Endothelial cell (in vitro differentiated cells): ENCODE data around the gene LOXL1. TPM values are rescaled to one million over a fixed set of nuclear protein-coding genes. Genes with fewer than 3 reads are reported as not detected.

Source experiments
- DNase-seq: peaks from one replicate; pipeline ENCODE4 v3.0.0; 2021; ENCODE audit warnings: low spot score
- H3K27ac Mint-ChIP-seq: one replicate; pipeline ENCODE4 v1.8.0; 2021; ENCODE audit warnings: mixed read lengths, inconsistent platforms; ENCODE audit not compliant: unreplicated experiment
- H3K27me3 Mint-ChIP-seq: one replicate; pipeline ENCODE4 v1.8.0; 2021; ENCODE audit warnings: mild to moderate bottlenecking, moderate library complexity, mixed read lengths, inconsistent platforms; ENCODE audit not compliant: unreplicated experiment
- H3K36me3 Mint-ChIP-seq: one replicate; pipeline ENCODE4 v1.8.0; 2021; ENCODE audit warnings: mild to moderate bottlenecking, low read depth, mixed read lengths, inconsistent platforms; ENCODE audit not compliant: unreplicated experiment
- H3K4me1 Mint-ChIP-seq: one replicate; pipeline ENCODE4 v1.8.0; 2021; ENCODE audit warnings: mild to moderate bottlenecking, mixed read lengths, inconsistent platforms; ENCODE audit not compliant: unreplicated experiment
- H3K4me3 Mint-ChIP-seq: one replicate; pipeline ENCODE4 v1.8.0; 2021; ENCODE audit warnings: mild to moderate bottlenecking, mixed read lengths, inconsistent platforms; ENCODE audit not compliant: unreplicated experiment
- H3K9me3 Mint-ChIP-seq: one replicate; pipeline ENCODE4 v1.8.0; 2021; ENCODE audit warnings: mixed read lengths, inconsistent platforms; ENCODE audit not compliant: unreplicated experiment
- total RNA-seq: library from RNA; stranded (reverse); fragmentation: NEBNext Ultra II Directional; extraction: Animal tissue kit (Norgen Biotek cat#: 25700); gene quantifications from one replicate; pipeline ENCODE4 v1.2.1, GENCODE V29; 2021; ENCODE audit not compliant: unreplicated experiment
- TF ChIP-seq, protein P1 (sequence below): fragments of 200-600 bp; sonication (generic); IDR thresholded peaks from one replicate; pipeline ENCODE4 v1.5.0; 2021; ENCODE audit warnings: antibody characterized with exemption; ENCODE audit not compliant: unreplicated experiment

The LOXL1 gene
- total RNA-seq, 1 donor from 2014 or later, result 156 TPM

- no peak for DNase-seq
- peaks cover 36% of the 10 kb centered on the region for H3K36me3 Mint-ChIP-seq
- no peak overlapping the region for H3K27ac Mint-ChIP-seq
- H3K9me3 Mint-ChIP-seq, result no peaks in the 10 kb centered on the region
- peaks cover 45% of the 10 kb centered on the region for H3K4me1 Mint-ChIP-seq
- H3K27me3 Mint-ChIP-seq, result no peaks in the 10 kb centered on the region
- TF ChIP-seq, protein P1, sequence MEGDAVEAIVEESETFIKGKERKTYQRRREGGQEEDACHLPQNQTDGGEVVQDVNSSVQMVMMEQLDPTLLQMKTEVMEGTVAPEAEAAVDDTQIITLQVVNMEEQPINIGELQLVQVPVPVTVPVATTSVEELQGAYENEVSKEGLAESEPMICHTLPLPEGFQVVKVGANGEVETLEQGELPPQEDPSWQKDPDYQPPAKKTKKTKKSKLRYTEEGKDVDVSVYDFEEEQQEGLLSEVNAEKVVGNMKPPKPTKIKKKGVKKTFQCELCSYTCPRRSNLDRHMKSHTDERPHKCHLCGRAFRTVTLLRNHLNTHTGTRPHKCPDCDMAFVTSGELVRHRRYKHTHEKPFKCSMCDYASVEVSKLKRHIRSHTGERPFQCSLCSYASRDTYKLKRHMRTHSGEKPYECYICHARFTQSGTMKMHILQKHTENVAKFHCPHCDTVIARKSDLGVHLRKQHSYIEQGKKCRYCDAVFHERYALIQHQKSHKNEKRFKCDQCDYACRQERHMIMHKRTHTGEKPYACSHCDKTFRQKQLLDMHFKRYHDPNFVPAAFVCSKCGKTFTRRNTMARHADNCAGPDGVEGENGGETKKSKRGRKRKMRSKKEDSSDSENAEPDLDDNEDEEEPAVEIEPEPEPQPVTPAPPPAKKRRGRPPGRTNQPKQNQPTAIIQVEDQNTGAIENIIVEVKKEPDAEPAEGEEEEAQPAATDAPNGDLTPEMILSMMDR, result no peak
- peak overlapping the region; percentile 54 for H3K4me3 Mint-ChIP-seq
Measured at GRCh38 chr15:73918784-73919183, 7.5 kb upstream of the LOXL1 start.

GRCh38 chr15:73919706-73920105, 6.6 kb upstream of the LOXL1 start:
- Mint-ChIP-seq H3K4me3 (no peak overlapping the region), H3K4me1 (peaks cover 53% of the 10 kb centered on the region), H3K9me3 (no peaks in the 10 kb centered on the region), H3K27ac (peak overlapping the region; percentile 30), H3K27me3 (no peaks in the 10 kb centered on the region), H3K36me3 (peaks cover 36% of the 10 kb centered on the region)
- DNase-seq, result no peak
- TF ChIP-seq, protein P1, result no peak

GRCh38 chr15:73921254-73921925, 4.9 kb upstream of the LOXL1 start:
- Mint-ChIP-seq H3K36me3 (peaks cover 29% of the 10 kb centered on the region), H3K4me3 (peak overlapping the region; percentile 70), H3K27me3 (peaks cover 4% of the 10 kb centered on the region), H3K9me3 (no peaks in the 10 kb centered on the region), H3K27ac (no peak overlapping the region), H3K4me1 (peaks cover 62% of the 10 kb centered on the region)
- TF ChIP-seq, protein P1, result no peak
- DNase-seq, result no peak

GRCh38 chr15:73922186-73923151, 3.8 kb upstream of the LOXL1 start:
- peaks cover 4% of the 10 kb centered on the region for H3K27me3 Mint-ChIP-seq
- H3K4me1 Mint-ChIP-seq, result peaks cover 62% of the 10 kb centered on the region
- TF ChIP-seq, protein P1, result no peak
- peak overlapping the region; percentile 31 for H3K4me3 Mint-ChIP-seq
- peak overlapping the region; percentile 75 for H3K27ac Mint-ChIP-seq
- H3K9me3 Mint-ChIP-seq, result no peaks in the 10 kb centered on the region
- H3K36me3 Mint-ChIP-seq, result peaks cover 23% of the 10 kb centered on the region
- no peak for DNase-seq

GRCh38 chr15:73923156-73923487, 3.1 kb upstream of the LOXL1 start:
- Mint-ChIP-seq H3K27ac (peak overlapping the region; percentile 75), H3K36me3 (peaks cover 17% of the 10 kb centered on the region)
- TF ChIP-seq, protein P1, result no peak

More at GRCh38 chr15:73923156-73923487, 3.1 kb upstream of the LOXL1 start:
- peaks cover 62% of the 10 kb centered on the region for H3K4me1 Mint-ChIP-seq
- H3K9me3 Mint-ChIP-seq, result no peaks in the 10 kb centered on the region
- peak overlapping the region; percentile 73 for H3K4me3 Mint-ChIP-seq
- no peak for DNase-seq
- peaks cover 4% of the 10 kb centered on the region for H3K27me3 Mint-ChIP-seq
